Femur (tissue), 1 donor: ENCODE results near the gene ALKBH2.
"Not testable (repeated sequence)": the region's sequence is repeated elsewhere in the genome, so short reads cannot be mapped to it uniquely, and the experiment has no call there.

Source experiments
- DNase-seq: peaks from one replicate; pipeline ENCODE4 v3.0.0-alpha.2; 2017

ALKBH2 gene

DNA sequence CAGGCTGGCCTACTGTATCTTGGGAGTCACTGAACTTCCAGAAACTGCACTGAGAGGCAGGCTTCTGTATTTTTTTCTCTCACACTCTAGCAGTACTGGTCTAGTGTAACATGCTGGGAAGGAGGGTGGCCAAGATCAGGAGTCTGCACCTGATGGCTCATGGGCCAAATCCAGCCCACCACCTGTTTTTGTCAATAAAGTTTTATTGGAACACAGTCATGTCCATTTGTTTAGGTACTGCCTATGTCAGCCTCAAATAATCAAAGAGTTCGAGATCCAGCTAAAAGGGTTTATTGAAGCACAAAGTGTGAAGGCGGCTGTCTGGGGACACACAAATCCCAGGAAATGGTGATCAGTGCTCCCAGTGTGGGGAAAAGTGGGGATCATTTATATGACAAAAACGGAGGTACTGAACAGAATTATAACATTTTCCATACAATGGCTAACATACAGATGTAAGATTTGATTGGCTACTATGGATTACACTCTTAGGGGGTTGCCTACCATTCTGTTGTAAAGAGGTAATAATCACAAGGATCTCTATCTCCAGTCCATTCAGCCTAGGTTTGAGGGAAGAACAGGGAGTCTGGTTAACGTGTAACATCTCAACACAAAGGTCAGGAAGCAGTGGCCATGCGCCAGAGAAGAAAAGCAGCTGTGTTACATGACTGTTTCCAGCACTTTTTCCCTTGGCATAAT, 28.0 kb downstream of the ALKBH2 start:
- no peak for DNase-seq

DNA sequence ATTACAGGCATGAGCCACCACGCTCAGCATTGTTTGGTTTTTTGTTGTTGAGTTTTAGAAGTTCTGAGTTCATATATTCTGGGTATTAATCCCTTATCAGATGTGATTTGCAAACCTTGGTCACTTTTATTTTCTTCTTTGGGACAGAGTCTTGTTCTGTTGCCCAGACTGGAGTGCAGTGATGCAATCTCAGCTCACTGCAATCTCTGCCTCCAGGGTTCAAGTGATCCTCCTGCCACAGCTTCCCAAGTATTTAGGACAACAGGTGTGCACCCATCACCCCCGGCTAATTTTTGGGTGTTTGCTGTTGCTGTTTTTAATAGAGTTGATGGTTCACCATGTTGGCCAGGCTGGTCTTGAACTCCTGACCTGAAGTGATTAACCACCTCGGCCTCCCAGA, 29.1 kb downstream of the ALKBH2 start:
- DNase-seq, result no peak

DNA sequence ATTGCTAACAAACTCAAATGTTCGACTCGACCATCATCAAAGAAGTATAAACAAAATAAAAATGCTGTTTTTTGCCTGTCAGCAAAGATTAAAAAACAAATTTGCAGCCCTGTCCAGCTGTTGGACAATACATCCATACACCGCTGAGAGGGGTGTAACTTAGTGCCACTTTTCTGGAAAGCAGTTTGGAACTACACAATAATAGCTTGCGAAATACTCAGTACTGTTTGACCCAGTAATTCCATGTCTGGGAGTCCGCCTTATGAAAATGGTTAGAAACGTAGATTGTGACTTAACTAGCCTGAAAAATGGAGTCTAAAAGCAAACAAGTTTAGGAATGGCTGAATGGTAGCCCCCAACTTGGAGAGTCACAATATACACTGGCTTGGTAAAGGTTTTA, 34.5 kb downstream of the ALKBH2 start:
- no peak for DNase-seq

DNA sequence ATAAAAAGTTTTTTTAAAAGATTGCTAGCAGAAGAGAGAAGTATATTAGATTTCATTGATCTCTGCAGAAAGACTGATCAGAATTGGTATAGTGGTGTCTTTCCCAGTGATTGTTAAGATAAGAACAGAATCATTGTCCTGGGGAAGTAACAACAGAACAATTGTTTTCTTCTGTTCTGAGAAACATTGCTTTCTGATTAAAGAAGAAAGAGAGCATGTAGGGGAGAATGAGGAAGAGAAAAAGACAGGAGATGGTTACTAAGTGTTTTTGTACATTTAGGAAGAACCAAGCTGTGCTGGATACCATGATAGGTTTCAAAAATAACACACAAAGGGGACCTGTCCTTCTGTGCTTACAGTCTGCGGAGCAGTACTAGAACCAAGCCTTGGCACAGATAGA, 35.9 kb downstream of the ALKBH2 start:
- no peak for DNase-seq

DNA sequence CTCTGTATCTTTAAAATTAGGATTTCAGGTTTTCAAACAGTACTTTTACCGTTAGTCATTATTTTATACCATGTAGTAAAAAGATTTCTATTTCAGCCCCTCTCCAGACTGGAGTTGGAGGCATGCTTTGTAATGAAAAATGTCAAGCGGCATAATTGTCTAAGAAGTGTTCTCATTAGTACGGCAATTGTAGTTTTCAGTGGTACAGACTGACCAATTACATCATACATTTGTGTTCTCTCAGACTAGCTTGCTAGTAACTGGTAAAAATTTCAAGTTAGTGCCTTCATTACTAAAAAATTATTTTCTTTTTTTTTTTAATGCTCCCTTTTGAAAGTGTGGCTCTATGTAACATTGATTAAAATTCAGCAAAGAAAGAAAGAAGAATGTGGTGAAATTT, 36.4 kb downstream of the ALKBH2 start:
- no peak for DNase-seq

DNA sequence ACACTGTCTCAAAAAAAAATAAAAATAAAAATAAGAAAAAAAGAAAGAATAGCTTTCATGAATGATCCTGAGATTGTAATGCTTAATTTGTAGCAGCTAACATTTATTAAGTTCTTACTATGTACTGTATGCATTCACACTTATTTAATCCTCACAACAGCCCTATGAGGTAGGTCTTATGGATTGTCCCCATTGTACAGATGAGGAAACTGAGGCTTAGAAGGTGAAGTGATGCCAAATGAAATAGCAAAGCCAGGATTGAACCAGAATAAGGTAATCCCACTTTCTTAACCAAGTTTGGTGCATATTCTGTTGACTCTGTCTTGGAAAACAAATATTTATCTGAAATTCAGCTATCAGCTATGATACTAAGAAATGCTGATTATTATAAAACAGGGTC, 38.8 kb downstream of the ALKBH2 start:
- no peak for DNase-seq

DNA sequence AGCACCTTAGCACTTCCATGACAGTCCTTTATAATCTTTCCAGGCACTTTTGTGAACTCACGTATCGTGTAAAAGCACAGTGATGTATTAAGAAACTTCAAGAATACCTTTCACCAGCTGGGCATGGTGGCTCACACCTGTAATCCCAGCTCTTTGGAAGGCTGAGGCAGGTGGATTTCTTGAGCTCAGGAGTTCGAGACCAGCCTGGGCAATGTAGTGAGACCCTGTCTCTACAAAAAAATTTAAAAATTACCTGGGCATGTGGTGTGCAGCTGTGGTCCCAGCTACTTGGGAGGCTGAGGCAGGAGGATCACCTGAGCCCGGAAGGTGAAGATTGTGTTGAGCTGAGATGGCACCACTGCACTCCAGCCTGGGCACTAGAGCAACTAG, 39.2 kb downstream of the ALKBH2 start:
- not testable (repeated sequence) for DNase-seq

DNA sequence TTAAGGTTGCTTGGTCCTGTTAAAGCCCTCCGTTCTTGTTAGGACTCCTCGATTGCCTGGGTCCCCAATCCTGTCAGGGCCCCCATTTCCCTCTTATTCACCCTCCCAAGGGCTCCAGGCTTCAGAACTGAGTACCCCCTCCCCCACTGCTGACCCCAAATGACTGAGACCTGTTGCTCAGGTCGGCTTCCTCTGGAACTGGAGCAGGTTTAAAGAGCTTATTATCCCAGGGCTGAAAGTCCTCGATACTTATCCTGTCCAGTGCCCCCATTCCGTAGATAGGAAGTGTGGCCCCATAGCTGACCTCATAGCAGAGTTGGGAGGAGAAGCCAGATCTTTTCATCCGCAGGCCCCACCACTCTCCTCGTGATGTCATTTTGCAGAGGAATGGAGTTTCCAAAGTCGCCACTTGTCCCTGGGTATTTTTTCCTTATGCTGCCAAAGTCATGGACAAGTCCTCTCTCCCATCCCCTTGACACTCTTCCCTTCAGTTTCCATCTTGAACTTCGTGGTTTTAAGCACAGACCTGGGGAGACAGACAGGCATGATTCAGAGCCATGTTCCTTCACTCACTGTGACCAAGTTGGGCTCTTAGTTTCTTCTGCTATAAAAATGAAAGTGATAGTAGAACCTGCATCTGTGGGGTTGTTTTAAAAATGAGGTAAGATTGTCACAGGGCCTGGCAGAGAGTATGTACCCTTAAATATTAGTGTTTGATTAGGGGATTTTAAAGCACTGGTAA, 39.7 kb downstream of the ALKBH2 start:
- DNase-seq, result no peak

DNA sequence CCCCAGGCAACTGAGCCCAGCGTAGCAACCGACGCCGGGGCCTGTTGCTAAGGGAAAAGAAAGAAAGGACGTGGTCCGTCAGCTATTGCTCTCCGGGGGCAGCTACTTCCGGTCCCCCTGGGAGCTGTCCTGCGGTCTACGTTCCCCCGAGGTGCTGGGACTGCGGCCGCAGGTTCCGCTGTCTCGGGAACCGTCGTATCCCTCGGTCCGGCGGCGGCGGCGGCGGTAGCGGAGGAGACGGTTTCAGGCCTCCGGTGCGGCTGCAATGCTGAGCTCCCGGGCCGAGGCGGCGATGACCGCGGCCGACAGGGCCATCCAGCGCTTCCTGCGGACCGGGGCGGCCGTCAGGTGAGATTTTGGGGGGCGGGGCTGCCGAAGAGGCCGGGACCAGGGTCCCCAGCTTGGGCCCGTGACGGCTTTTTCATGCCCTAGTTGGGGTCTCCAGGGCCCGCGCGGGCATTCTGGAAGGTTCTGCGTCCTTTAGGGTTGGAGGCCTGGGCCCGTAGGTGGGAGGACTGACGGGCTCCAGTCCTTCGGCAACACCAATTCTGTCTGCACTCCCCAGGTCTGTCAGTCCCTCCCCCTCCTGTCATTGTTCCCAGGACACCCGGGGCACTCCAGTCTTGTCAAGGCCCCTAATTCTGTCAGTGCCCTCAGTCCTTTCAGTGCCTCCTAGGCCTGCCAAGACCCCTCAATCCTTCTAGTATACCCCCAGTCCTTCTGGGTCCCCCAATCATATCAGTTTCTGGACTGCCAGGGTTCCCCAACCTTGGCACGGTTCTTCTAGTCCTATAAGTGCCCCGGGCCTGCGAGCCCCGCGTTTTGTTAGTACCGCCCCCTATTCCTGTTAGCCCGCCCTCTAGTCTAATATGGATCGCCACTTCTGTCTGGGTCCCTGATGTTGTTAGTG, 40.6 kb downstream of the ALKBH2 start, which contains the start of gene USP30:
USP30 (plus strand) TSS at position 163 of the 910 bp plus-strand sequence; CDS start at position 266, 103 bp downstream.
- peak; percentile 90 for DNase-seq

DNA sequence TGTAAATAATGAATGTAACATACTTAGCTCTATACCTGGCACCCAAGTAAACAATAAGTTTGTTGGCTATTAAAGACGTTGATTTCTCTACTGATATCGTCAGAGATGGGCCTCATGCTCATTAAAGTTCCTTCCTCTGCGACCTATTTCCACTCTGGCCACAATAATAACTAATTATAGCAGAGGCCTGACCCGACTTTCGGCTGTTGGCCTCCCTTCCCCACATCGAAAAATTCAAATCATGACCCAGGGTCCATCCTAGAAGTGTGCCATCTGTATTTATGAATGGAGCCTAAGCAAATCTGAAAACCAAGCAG, 41.2 kb downstream of the ALKBH2 start:
- no peak for DNase-seq

DNA sequence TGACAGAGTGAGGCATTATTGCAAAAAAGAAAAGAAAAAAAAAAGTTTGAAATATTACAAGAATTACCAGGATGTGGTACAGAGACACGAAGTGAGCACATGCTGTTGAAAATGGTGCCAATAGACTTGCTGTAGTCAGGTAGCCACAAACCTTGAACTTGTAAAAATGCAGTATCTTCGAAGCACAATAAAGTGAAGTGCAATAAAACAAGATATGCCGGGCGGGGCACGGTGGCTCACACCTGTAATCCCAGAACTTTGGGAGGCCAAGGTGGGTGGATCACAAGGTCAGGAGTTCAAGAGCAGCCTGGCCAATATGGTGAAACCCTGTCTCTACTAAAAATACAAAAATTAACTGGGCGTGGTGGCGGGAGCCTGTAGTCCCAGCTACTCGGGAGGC, 43.5 kb downstream of the ALKBH2 start:
- not testable (repeated sequence) for DNase-seq

DNA sequence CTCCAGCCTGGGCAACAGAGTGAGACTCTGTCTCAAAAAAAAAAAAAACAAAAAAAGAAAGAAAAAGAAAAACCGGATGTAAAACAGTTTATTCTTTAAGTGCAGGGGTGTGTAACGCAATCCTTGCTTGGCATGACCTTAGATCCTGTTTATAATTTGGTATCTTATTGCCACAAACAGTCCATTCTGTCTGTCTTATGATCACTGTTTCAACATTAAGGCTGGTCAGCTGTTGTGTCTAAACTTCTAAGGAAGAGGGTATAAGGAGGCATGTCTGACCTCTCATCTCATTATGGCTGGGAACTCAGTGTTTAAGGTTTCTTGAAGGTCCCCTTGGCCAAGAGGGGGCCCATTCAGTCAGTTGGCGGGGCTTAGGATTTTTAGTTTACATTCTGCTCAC, 44.6 kb downstream of the ALKBH2 start:
- DNase-seq, result not testable (repeated sequence)

DNA sequence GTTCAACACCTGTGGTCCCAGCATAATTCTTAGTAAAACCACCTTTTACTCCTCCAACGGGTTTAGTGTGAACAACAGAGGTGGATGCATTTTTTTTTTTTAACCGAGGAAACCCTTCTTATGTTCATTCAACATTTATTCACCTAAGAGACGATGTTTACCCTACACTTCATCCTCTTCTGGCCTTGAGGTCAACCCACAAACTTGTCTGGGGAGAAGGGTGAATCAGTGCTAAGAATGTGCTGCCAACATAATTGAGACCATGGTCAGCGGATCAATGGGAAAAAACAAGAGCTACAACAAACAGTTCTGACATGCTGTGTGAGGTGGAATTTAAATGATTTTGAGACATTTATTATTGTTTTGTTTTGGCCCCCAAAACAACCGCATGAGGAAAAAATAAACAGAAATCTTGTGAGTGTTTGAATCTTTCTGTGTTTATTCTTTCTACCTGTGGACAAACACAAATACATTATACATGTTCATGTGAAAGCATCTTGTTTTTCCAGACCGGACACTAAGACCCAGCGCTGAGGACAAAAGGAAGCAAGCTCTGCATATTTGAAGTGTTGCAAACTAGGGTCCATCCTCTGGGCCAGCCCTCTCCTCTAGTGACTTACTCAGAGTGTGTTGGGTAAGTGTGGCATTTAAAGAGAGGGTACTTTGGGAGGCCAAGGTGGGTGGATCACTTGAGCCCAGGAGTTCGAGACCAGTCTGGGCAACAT, 46.0 kb downstream of the ALKBH2 start:
- no peak for DNase-seq

DNA sequence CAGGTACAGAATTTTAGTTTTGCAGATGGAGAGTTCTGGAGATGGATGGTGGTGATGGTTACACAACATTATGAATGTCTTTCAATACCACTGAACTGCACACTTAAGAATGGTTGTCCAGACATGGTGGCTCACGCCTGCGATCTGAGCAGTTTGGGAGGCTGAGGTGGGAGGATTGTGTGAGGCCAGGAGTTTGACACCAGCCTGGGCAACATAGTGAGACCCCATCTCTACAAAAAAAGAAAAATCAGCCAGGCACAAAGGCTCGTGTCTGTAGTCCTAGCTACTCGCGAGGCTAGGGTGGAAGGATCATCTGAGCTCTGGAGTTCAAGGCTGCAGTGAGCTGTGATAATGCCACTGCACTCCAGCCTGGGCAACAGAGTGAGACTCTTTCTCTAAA, 49.0 kb downstream of the ALKBH2 start:
- DNase-seq, result no peak
